Keratinocyte (primary cell): ENCODE measurements around the gene PAOX. TPM values are rescaled to one million over a fixed set of nuclear protein-coding genes. Genes with fewer than 3 reads are reported as not detected.

Experiments
- DNase-seq: peaks from one replicate; pipeline ENCODE4 v3.0.0-alpha.2; 2011; ENCODE audit warnings: low read depth, missing footprints, low spot score
- FAIRE-seq: peaks from 2 replicates; lab custom pipeline; 2011; peaks lifted over from hg19 to GRCh38; lab: Jason Lieb, UNC
- H2AFZ ChIP-seq: 2 replicates; pipeline ENCODE4 v1.6.0; 2012; ENCODE audit warnings: low read length, control low read depth, inconsistent platforms; ENCODE audit not compliant: control insufficient read depth
- H3K27ac ChIP-seq: 2 replicates; pipeline ENCODE4 v1.5.1; 2011; ENCODE audit warnings: low read length; ENCODE audit not compliant: control insufficient read depth, insufficient read depth
- H3K27me3 ChIP-seq: 3 replicates; pipeline ENCODE4 v1.6.0; 2011; ENCODE audit warnings: low read length; ENCODE audit not compliant: control insufficient read depth, insufficient read depth; ENCODE audit errors: extremely low read depth
- H3K36me3 ChIP-seq, 2 experiments: 2 replicates in 1 of 2; 3 replicates in 1 of 2; pipeline ENCODE4 v1.5.1; 2011; ENCODE audit warnings: low read length in 2 of 2, mild to moderate bottlenecking in 1 of 2; ENCODE audit not compliant: control insufficient read depth in 2 of 2, insufficient read depth in 2 of 2; ENCODE audit errors: extremely low read depth in 1 of 2
- H3K4me1 ChIP-seq: 3 replicates; pipeline ENCODE4 v1.5.1; 2011; ENCODE audit warnings: low read length; ENCODE audit not compliant: control insufficient read depth, insufficient read depth; ENCODE audit errors: extremely low read depth
- H3K4me2 ChIP-seq: 3 replicates; pipeline ENCODE4 v1.6.0; 2011; ENCODE audit warnings: low read depth, low read length; ENCODE audit not compliant: control insufficient read depth, insufficient read depth; ENCODE audit errors: extremely low read depth
- H3K4me3 ChIP-seq, 3 experiments: fragments of 200-600 bp in 1 of 3; sonication (generic) in 1 of 3; 2 replicates in 2 of 3; 3 replicates in 1 of 3; pipeline ENCODE4 v1.5.1; 2011 to 2016; ENCODE audit warnings: low read length in 3 of 3, mild to moderate bottlenecking in 3 of 3, control low read depth in 2 of 3, inconsistent platforms in 1 of 3, low read depth in 1 of 3, mixed read lengths in 1 of 3, mixed run types in 1 of 3, moderate library complexity in 1 of 3; ENCODE audit not compliant: control insufficient read depth in 2 of 3, insufficient read depth in 2 of 3; ENCODE audit errors: extremely low read depth in 1 of 3
- H3K79me2 ChIP-seq: 2 replicates; pipeline ENCODE4 v1.6.0; 2012; ENCODE audit warnings: low read length; ENCODE audit not compliant: control insufficient read depth, insufficient read depth
- H3K9ac ChIP-seq: 3 replicates; pipeline ENCODE4 v1.6.0; 2011; ENCODE audit warnings: low read length; ENCODE audit not compliant: control insufficient read depth, insufficient read depth; ENCODE audit errors: extremely low read depth
- H3K9me1 ChIP-seq: 3 replicates; pipeline ENCODE4 v1.6.0; 2011; ENCODE audit warnings: low read length; ENCODE audit not compliant: control insufficient read depth, insufficient read depth; ENCODE audit errors: extremely low read depth
- H3K9me3 ChIP-seq: 2 replicates; pipeline ENCODE4 v1.5.1; 2012; ENCODE audit warnings: low read depth, low read length; ENCODE audit not compliant: control insufficient read depth
- H4K20me1 ChIP-seq: 3 replicates; pipeline ENCODE4 v1.6.0; 2011; ENCODE audit warnings: low read length; ENCODE audit not compliant: control insufficient read depth, insufficient read depth; ENCODE audit errors: extremely low read depth
- CTCF ChIP-seq, 3 experiments: IDR thresholded peaks in 1 of 3; conservative IDR thresholded peaks in 1 of 3; optimal IDR thresholded peaks in 1 of 3; 2 replicates in 2 of 3; 3 replicates in 1 of 3; pipeline versions ENCODE3 to v1.5.1; 2011; ENCODE audit warnings: low read length in 3 of 3, mild to moderate bottlenecking in 3 of 3, moderate library complexity in 2 of 3, control low read depth in 1 of 3, inconsistent platforms in 1 of 3; ENCODE audit not compliant: insufficient read depth in 2 of 3; ENCODE audit errors: extremely low read depth in 1 of 3
- EZH2 ChIP-seq: IDR thresholded peaks from one replicate; pipeline ENCODE4 v1.6.1; 2012; ENCODE audit warnings: inconsistent platforms, mild to moderate bottlenecking, low read length, moderate library complexity
- dilution Hi-C: fragments of 300-500 bp; cut with MboI; formaldehyde crosslinking; loops from one replicate; pipeline ENCODE4 v1.7.0; 2020; ENCODE audit warnings: low sequenced_read_pairs; ENCODE audit not compliant: extremely low pct_ligation_motif_present
- polyA plus RNA-seq, 5 experiments: library from polyadenylated mRNA; depleted of rRNA in 3 of 5; stranded (reverse) in 3 of 5; stranded (forward) in 1 of 5; unstranded in 1 of 5; fragments of >200 nt; gene quantifications; 1 replicate in 1 of 5; 2 replicates in 3 of 5; 3 replicates in 1 of 5; pipeline versions ENCODE4 v1.2.1 to v1.2.3, GENCODE V29; 2011 to 2012; ENCODE audit warnings: missing spikeins in 2 of 5, low read depth in 1 of 5, low replicate concordance in 1 of 5

The PAOX gene
- polyA plus RNA-seq, 1 donor (not counting 4 experiments of a cell fraction or from before 2014, with no cell fraction given): 2.6 TPM

GRCh38 chr10:133403359-133403758, 24.3 kb downstream of the PAOX start:
- H3K4me3 ChIP-seq: no peak overlapping the region
- H3K79me2 ChIP-seq: peaks cover 39% of the 10 kb centered on the region
- no peaks in the 10 kb centered on the region for H4K20me1 ChIP-seq
- H3K9me3 ChIP-seq: no peaks in the 10 kb centered on the region
- DNase-seq (no peak), FAIRE-seq (no peak)
- H3K4me2 ChIP-seq: no peak overlapping the region
- H3K36me3 ChIP-seq: peaks cover 21 to 28% of the 10 kb centered on the region in 2 experiments
- H3K27me3 ChIP-seq: no peaks in the 10 kb centered on the region
- H3K27ac ChIP-seq: no peak overlapping the region
- H3K9ac ChIP-seq: no peak overlapping the region
- H3K9me1 ChIP-seq: no peaks in the 10 kb centered on the region
- no peaks in the 10 kb centered on the region for H3K4me1 ChIP-seq
- H2AFZ ChIP-seq: no peak overlapping the region
- dilution Hi-C loops: no loop called here
- no peak for TF ChIP-seq EZH2
- no peak for TF ChIP-seq CTCF (optimal IDR thresholded peaks at IDR 0.05 in 1 of 3, IDR thresholded peaks at IDR 0.05 in 1 of 3, conservative IDR thresholded peaks at IDR 0.05 in 1 of 3; ENCODE audit: extremely low read depth in 1 of 3, insufficient read depth in 2 of 3, low read length in 3 of 3)

- Histone ChIP-seq H3K9me1 (no peaks in the 10 kb centered on the region), H3K27ac (no peak overlapping the region), H2AFZ (no peak overlapping the region), H3K36me3 (peaks cover 17 to 25% of the 10 kb centered on the region in 2 experiments), H3K79me2 (peaks cover 40% of the 10 kb centered on the region), H3K27me3 (no peaks in the 10 kb centered on the region), H3K4me1 (no peaks in the 10 kb centered on the region), H3K4me3 (no peak overlapping the region), H4K20me1 (no peaks in the 10 kb centered on the region), H3K9me3 (no peaks in the 10 kb centered on the region), H3K9ac (no peak overlapping the region), H3K4me2 (no peak overlapping the region)
- dilution Hi-C loops: no loop called here
- FAIRE-seq (no peak), DNase-seq (no peak)
- no peak for TF ChIP-seq EZH2
- no peak for TF ChIP-seq CTCF (optimal IDR thresholded peaks at IDR 0.05 in 1 of 3, IDR thresholded peaks at IDR 0.05 in 1 of 3, conservative IDR thresholded peaks at IDR 0.05 in 1 of 3; ENCODE audit: extremely low read depth in 1 of 3, insufficient read depth in 2 of 3, low read length in 3 of 3)
Observed at GRCh38 chr10:133403784-133404183, 24.7 kb downstream of the PAOX start.
